Kidney (tissue), 14 donors: ENCODE data around the gene MAP1LC3B. TPM values are rescaled to one million over a fixed set of nuclear protein-coding genes. Genes with fewer than 3 reads are reported as not detected.

ENCODE experiments used
- DNase-seq, 5 donors: peaks; one replicate each; pipeline ENCODE4 v3.0.0-alpha.2; 2013 to 2020
- FAIRE-seq: peaks from 2 replicates; lab custom pipeline; 2012; peaks lifted over from hg19 to GRCh38; lab: Jason Lieb, UNC
- H3K27ac ChIP-seq, 2 donors: one replicate each; pipeline ENCODE4 v1.7.0; 2013; ENCODE audit warnings: low read depth in 2 of 2, low read length in 2 of 2, inconsistent platforms in 1 of 2
- H3K27me3 ChIP-seq: one replicate; pipeline ENCODE4 v1.7.1; 2013; ENCODE audit warnings: low read length, inconsistent platforms; ENCODE audit not compliant: control insufficient read depth, insufficient read depth
- H3K36me3 ChIP-seq, 3 donors: one replicate each; pipeline versions ENCODE4 v1.7.0 to v1.7.1; 2013; ENCODE audit warnings: low read length in 3 of 3, control low read depth in 1 of 3, inconsistent platforms in 1 of 3; ENCODE audit not compliant: insufficient read depth in 3 of 3, control insufficient read depth in 2 of 3
- H3K4me1 ChIP-seq, 3 donors: one replicate each; pipeline versions ENCODE4 v1.7.0 to v1.7.1; 2013; ENCODE audit warnings: low read length in 3 of 3, inconsistent platforms in 1 of 3, low read depth in 1 of 3; ENCODE audit not compliant: control insufficient read depth in 2 of 3, insufficient read depth in 2 of 3
- H3K4me3 ChIP-seq, 3 donors: one replicate each; pipeline versions ENCODE4 v1.7.0 to v1.8.1; 2013; ENCODE audit warnings: low read length in 3 of 3, control low read depth in 1 of 3, inconsistent platforms in 1 of 3
- H3K9ac ChIP-seq, 3 donors: one replicate each; pipeline versions ENCODE4 v1.7.0 to v1.7.1; 2013; ENCODE audit warnings: low read length in 3 of 3, control low read depth in 1 of 3, inconsistent platforms in 1 of 3
- H3K9me3 ChIP-seq, 3 donors: one replicate each; pipeline versions ENCODE4 v1.7.0 to v1.7.1; 2013; ENCODE audit warnings: low read length in 3 of 3, control low read depth in 1 of 3, inconsistent platforms in 1 of 3; ENCODE audit not compliant: control insufficient read depth in 2 of 3, insufficient read depth in 1 of 3
- CTCF ChIP-seq: IDR thresholded peaks from 3 replicates; pipeline ENCODE4 v1.5.1; 2012; ENCODE audit warnings: mild to moderate bottlenecking, moderate library complexity, borderline replicate concordance; ENCODE audit not compliant: insufficient read depth; ENCODE audit errors: extremely low read depth
- intact Hi-C: fragments of 100-400 bp; cut with DNase I; formaldehyde crosslinking; loops from one replicate; pipeline ENCODE4 v1.11.1; 2022
- polyA plus RNA-seq: library from polyadenylated mRNA; stranded (reverse); fragments of 350-450 nt; fragmentation: Illumina TruSeq; extraction: RNeasy Lipid Tissue Mini Kit (QIAGEN cat#74804); gene quantifications from one replicate; pipeline ENCODE4 v1.2.3, GENCODE V29; 2014; ENCODE audit warnings: low read depth, low replicate concordance; ENCODE audit not compliant: insufficient read depth
- total RNA-seq: library from RNA; stranded (reverse); fragmentation: NEBNext Ultra II Directional; extraction: Animal tissue kit (Norgen Biotek cat#: 25700); gene quantifications from one replicate; pipeline ENCODE4 v1.2.1, GENCODE V29; 2021
- donor health status: control.
- donor health status: control.
- donor health status: control.
- donor health status: control.
- donor health status: control.
- donor health status: DM: yes; HTN: yes; CAD: no.
- donor health status: Normal renal cell carcinoma (clear cell type).

The MAP1LC3B gene
- total and polyA plus RNA-seq, 2 donors from 2014 or later: 57.1 to 70.3 TPM

GRCh38 chr16:87426423-87427215, 34.5 kb downstream of the MAP1LC3B start:
- no peak for TF ChIP-seq CTCF
- Histone ChIP-seq H3K36me3 (peaks cover 0 to 24% (median 9%) of the 10 kb centered on the region in 3 donors), H3K4me1 (peaks cover 0 to 10% (median 3%) of the 10 kb centered on the region in 3 donors), H3K9me3 (no peaks in the 10 kb centered on the region), H3K9ac (no peak overlapping the region), H3K27me3 (no peaks in the 10 kb centered on the region), H3K4me3 (no peak overlapping the region), H3K27ac (no peak overlapping the region)
- intact Hi-C loops: loop anchor here (10.0 kb wide), 1 partner anchor 198 kb away; no protein-coding TSS in a partner anchor
- DNase-seq: no peak
- FAIRE-seq: no peak

GRCh38 chr16:87431926-87432325, 39.8 kb downstream of the MAP1LC3B start:
- no peak for FAIRE-seq
- Histone ChIP-seq H3K9me3 (no peaks in the 10 kb centered on the region), H3K9ac (no peak overlapping the region), H3K4me3 (no peak overlapping the region), H3K36me3 (peaks cover 0 to 18% (median 5%) of the 10 kb centered on the region in 3 donors), H3K27me3 (no peaks in the 10 kb centered on the region), H3K4me1 (peaks cover 0 to 10% (median 10%) of the 10 kb centered on the region in 3 donors), H3K27ac (no peak overlapping the region)
- DNase-seq: no peak
- intact Hi-C loops: no loop called here
- no peak for TF ChIP-seq CTCF

- Histone ChIP-seq H3K4me1 (peaks cover 0 to 12% (median 10%) of the 10 kb centered on the region in 3 donors), H3K36me3 (peaks cover 0 to 18% (median 5%) of the 10 kb centered on the region in 3 donors), H3K27me3 (no peaks in the 10 kb centered on the region), H3K9ac (no peak overlapping the region), H3K9me3 (no peaks in the 10 kb centered on the region), H3K27ac (no peak overlapping the region), H3K4me3 (no peak overlapping the region)
- intact Hi-C loops: no loop called here
- no peak for FAIRE-seq
- no peak for DNase-seq
- no peak for TF ChIP-seq CTCF
These were observed 40.3 kb downstream of the MAP1LC3B start for GRCh38 chr16:87432330-87432915.
